Naive thymus-derived CD4-positive, alpha-beta T cell (primary cell): Measurements from ENCODE around the gene FRAS1. TPM values are rescaled to one million over a fixed set of nuclear protein-coding genes. Genes with fewer than 3 reads are reported as not detected.

Experiments
- ATAC-seq: fragments of 150-1000 bp; cut with Tn5 transposase; 2 replicates; pipeline ENCODE4 v1.10.0; 2021; ENCODE audit warnings: mild to moderate bottlenecking, moderate library complexity
- CTCF ChIA-PET: fragments of 350-600 bp; sonication (Branson Sonifier 250); formaldehyde crosslinking; loops from one replicate; lab custom pipeline; 2021; ENCODE audit warnings: antibody characterized with exemption; lab: Charles Lee
- POLR2A ChIA-PET: fragments of 350-600 bp; sonication (Branson Sonifier 250); formaldehyde crosslinking; loops from one replicate; lab custom pipeline; 2021; ENCODE audit warnings: antibody characterized with exemption, inconsistent platforms; lab: Charles Lee
- DNase-seq, 9 donors: peaks; one replicate each; pipeline versions ENCODE4 v3.0.0 to v3.0.0-alpha.2; 2020 to 2022; ENCODE audit warnings: mixed read lengths in 1 of 9
- H3K27ac ChIP-seq: one replicate; pipeline ENCODE4 v1.7.0; 2013; ENCODE audit warnings: mild to moderate bottlenecking, low read depth, low read length, moderate library complexity
- H3K27me3 ChIP-seq, 2 donors: one replicate each; pipeline ENCODE4 v1.7.0; 2013; ENCODE audit warnings: low read length in 2 of 2, mild to moderate bottlenecking in 2 of 2, moderate library complexity in 2 of 2; ENCODE audit not compliant: control insufficient read depth in 2 of 2, insufficient read depth in 2 of 2
- H3K36me3 ChIP-seq, 3 experiments: 1 replicate in 2 of 3; 2 replicates in 1 of 3; pipeline ENCODE4 v1.7.0; 2013; ENCODE audit warnings: low read length in 3 of 3, mild to moderate bottlenecking in 3 of 3, moderate library complexity in 1 of 3; ENCODE audit not compliant: insufficient read depth in 3 of 3, control insufficient read depth in 2 of 3
- H3K4me1 ChIP-seq, 2 donors: one replicate each; pipeline ENCODE4 v1.7.0; 2013; ENCODE audit warnings: low read length in 2 of 2, mild to moderate bottlenecking in 2 of 2, moderate library complexity in 1 of 2; ENCODE audit not compliant: control insufficient read depth in 2 of 2, insufficient read depth in 2 of 2
- H3K4me3 ChIP-seq: 2 replicates; pipeline ENCODE4 v1.7.0; 2013; ENCODE audit warnings: mild to moderate bottlenecking, low read length
- H3K9me3 ChIP-seq, 3 experiments: 1 replicate in 2 of 3; 2 replicates in 1 of 3; pipeline ENCODE4 v1.7.0; 2013; ENCODE audit warnings: low read length in 3 of 3; ENCODE audit not compliant: control insufficient read depth in 2 of 3
- H3K27ac Mint-ChIP-seq, 9 donors: one replicate each; pipeline ENCODE4 v1.8.0; 2020 to 2022; ENCODE audit warnings: mixed read lengths in 9 of 9, mild to moderate bottlenecking in 8 of 9, moderate library complexity in 5 of 9, inconsistent platforms in 2 of 9
- H3K27me3 Mint-ChIP-seq, 5 donors: one replicate each; pipeline ENCODE4 v1.8.0; 2021 to 2022; ENCODE audit warnings: mixed read lengths in 5 of 5, mild to moderate bottlenecking in 1 of 5
- H3K36me3 Mint-ChIP-seq, 5 donors: one replicate each; pipeline ENCODE4 v1.8.0; 2020 to 2022; ENCODE audit warnings: mixed read lengths in 5 of 5, mild to moderate bottlenecking in 3 of 5, inconsistent platforms in 1 of 5
- H3K4me1 Mint-ChIP-seq, 7 donors: one replicate each; pipeline ENCODE4 v1.8.0; 2020 to 2022; ENCODE audit warnings: mixed read lengths in 7 of 7, mild to moderate bottlenecking in 3 of 7, inconsistent platforms in 1 of 7
- H3K4me3 Mint-ChIP-seq, 10 donors: one replicate each; pipeline ENCODE4 v1.8.0; 2020 to 2022; ENCODE audit warnings: mild to moderate bottlenecking in 10 of 10, mixed read lengths in 10 of 10, moderate library complexity in 6 of 10, inconsistent platforms in 2 of 10
- H3K9me3 Mint-ChIP-seq, 11 donors: one replicate each; pipeline ENCODE4 v1.8.0; 2020 to 2022; ENCODE audit warnings: mixed read lengths in 11 of 11, mild to moderate bottlenecking in 4 of 11, inconsistent platforms in 1 of 11, moderate library complexity in 1 of 11
- intact Hi-C, 2 donors: fragments of 100-400 bp; cut with micrococcal nuclease; formaldehyde crosslinking; loops; one replicate each; pipeline ENCODE4 v1.15.1; 2023
- polyA plus RNA-seq, 2 donors: library from polyadenylated mRNA; unstranded; fragments of 300-500 nt; fragmentation: Illumina TruSeq; gene quantifications; one replicate each; pipeline ENCODE4 v1.2.3, GENCODE V29; 2021
- total RNA-seq, 6 experiments: library from RNA in 5 of 6; stranded (reverse) in 5 of 6; gene quantifications; 1 replicate in 5 of 6; 2 replicates in 1 of 6; pipeline ENCODE4 v1.2.3 and lab custom pipeline; 2021 to 2026

The FRAS1 gene
- total and polyA plus RNA-seq, 7 experiments from 2014 or later: 0.02 TPM; not detected in 6

DNA sequence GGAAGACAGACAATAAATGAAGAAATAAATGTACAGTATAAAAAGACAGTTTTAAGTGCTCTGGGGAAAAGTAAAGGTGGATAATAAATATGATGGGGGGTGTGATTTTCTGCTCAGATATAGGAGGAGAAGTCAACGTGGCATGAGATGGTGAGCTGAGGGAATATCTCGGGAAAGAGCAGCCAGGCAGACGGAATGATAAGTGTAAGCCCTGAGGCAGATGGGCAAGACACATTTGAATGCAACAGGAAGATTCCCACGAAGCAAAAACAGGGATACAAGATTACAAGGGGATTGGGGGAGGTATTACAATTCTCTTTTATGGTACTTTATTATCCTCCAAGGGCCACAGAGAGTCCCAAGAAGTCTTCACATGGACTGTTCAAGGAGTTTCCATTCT lies 505.6 kb downstream of the FRAS1 start:
- Histone ChIP-seq H3K4me1 (no peaks in the 10 kb centered on the region), H3K4me3 (no peak overlapping the region), H3K9me3 (no peaks in the 10 kb centered on the region), H3K27me3 (no peaks in the 10 kb centered on the region), H3K36me3 (no peaks in the 10 kb centered on the region), H3K27ac (no peak overlapping the region)
- no peaks in the 10 kb centered on the region for H3K9me3 Mint-ChIP-seq
- peaks cover 7 to 25% (median 9%) of the 10 kb centered on the region in 5 donors for H3K27me3 Mint-ChIP-seq
- ATAC-seq (no peak), DNase-seq (no peak)
- ChIA-PET POLR2A (no interaction called here), CTCF (no interaction called here)
- H3K4me1 Mint-ChIP-seq: peaks cover 0 to 8% (median 0%) of the 10 kb centered on the region in 7 donors
- H3K27ac Mint-ChIP-seq: no peak overlapping the region
- intact Hi-C loops: loop anchor here in 1 of 2 donors (5.0 kb wide), 1 partner anchor 45 kb away; no protein-coding TSS in a partner anchor
- no peak overlapping the region for H3K4me3 Mint-ChIP-seq
- H3K36me3 Mint-ChIP-seq: no peaks in the 10 kb centered on the region

DNA sequence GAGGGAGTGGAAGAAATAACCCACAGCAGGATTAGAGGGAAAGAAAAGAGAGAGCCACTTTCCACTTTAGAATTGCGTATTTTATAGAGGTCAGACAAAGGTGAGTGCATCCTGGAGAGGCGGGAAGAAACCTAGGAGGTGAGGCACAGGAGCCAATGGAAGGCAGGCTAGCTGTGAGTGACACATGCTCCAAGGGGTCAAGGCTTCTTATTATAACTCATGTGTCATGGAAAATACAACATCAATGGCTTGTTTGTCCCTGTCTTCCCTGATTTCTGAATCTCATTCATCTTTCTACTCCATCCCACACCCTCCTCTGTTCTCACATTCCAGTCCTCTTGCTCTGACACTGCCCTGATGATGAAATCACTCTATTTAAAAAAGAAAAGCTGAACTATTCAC lies 508.8 kb downstream of the FRAS1 start:
- Histone ChIP-seq H3K27me3 (no peaks in the 10 kb centered on the region), H3K36me3 (no peaks in the 10 kb centered on the region), H3K4me3 (no peak overlapping the region), H3K9me3 (no peaks in the 10 kb centered on the region), H3K4me1 (no peaks in the 10 kb centered on the region), H3K27ac (no peak overlapping the region)
- intact Hi-C loops: no loop called here
- Mint-ChIP-seq H3K9me3 (no peaks in the 10 kb centered on the region), H3K4me3 (no peak overlapping the region), H3K36me3 (no peaks in the 10 kb centered on the region), H3K27me3 (peaks cover 7 to 25% (median 9%) of the 10 kb centered on the region in 5 donors), H3K27ac (no peak overlapping the region), H3K4me1 (peaks cover 0 to 13% (median 0%) of the 10 kb centered on the region in 7 donors)
- ATAC-seq: no peak
- no peak for DNase-seq
- ChIA-PET CTCF (no interaction called here), POLR2A (no interaction called here)

- Mint-ChIP-seq H3K9me3 (no peaks in the 10 kb centered on the region), H3K27ac (no peak overlapping the region), H3K36me3 (no peaks in the 10 kb centered on the region), H3K4me3 (no peak overlapping the region), H3K4me1 (peaks cover 0 to 13% (median 0%) of the 10 kb centered on the region in 7 donors), H3K27me3 (peaks cover 5 to 27% (median 12%) of the 10 kb centered on the region in 5 donors)
- Histone ChIP-seq H3K4me3 (no peak overlapping the region), H3K36me3 (no peaks in the 10 kb centered on the region), H3K27ac (no peak overlapping the region), H3K4me1 (no peaks in the 10 kb centered on the region), H3K9me3 (no peaks in the 10 kb centered on the region), H3K27me3 (no peaks in the 10 kb centered on the region)
- ChIA-PET CTCF (no interaction called here), POLR2A (no interaction called here)
- intact Hi-C loops: no loop called here
- no peak for DNase-seq
- ATAC-seq: no peak
These were observed 509.8 kb downstream of the FRAS1 start for GRCh38 chr4:78566834-78567499.

GRCh38 chr4:78567500-78568060 lies 510.5 kb downstream of the FRAS1 start:
- Histone ChIP-seq H3K27ac (no peak overlapping the region), H3K36me3 (no peaks in the 10 kb centered on the region), H3K9me3 (no peaks in the 10 kb centered on the region), H3K4me3 (no peak overlapping the region), H3K4me1 (no peaks in the 10 kb centered on the region), H3K27me3 (no peaks in the 10 kb centered on the region)
- POLR2A ChIA-PET: no interaction called here
- DNase-seq (no peak), ATAC-seq (no peak)
- H3K27ac Mint-ChIP-seq: no peak overlapping the region
- peaks cover 2 to 24% (median 15%) of the 10 kb centered on the region in 5 donors for H3K27me3 Mint-ChIP-seq
- peaks cover 0 to 13% (median 0%) of the 10 kb centered on the region in 7 donors for H3K4me1 Mint-ChIP-seq
- H3K9me3 Mint-ChIP-seq: no peaks in the 10 kb centered on the region
- intact Hi-C loops: no loop called here
- H3K4me3 Mint-ChIP-seq: no peak overlapping the region
- H3K36me3 Mint-ChIP-seq: no peaks in the 10 kb centered on the region
- CTCF ChIA-PET: no interaction called here

GRCh38 chr4:78568640-78569305 lies 511.6 kb downstream of the FRAS1 start:
- H3K27me3 ChIP-seq: no peaks in the 10 kb centered on the region
- no peaks in the 10 kb centered on the region for H3K9me3 ChIP-seq
- no peaks in the 10 kb centered on the region for H3K9me3 Mint-ChIP-seq
- no peak overlapping the region for H3K27ac Mint-ChIP-seq
- ChIA-PET POLR2A (interaction anchor here (0.6 kb wide), 1 partner anchor 19 kb away, joined by 5 read pairs; no protein-coding TSS in a partner anchor), CTCF (interaction anchor here (0.7 kb wide), 1 partner anchor 333 kb away, joined by 3 read pairs; no protein-coding TSS in a partner anchor)
- ATAC-seq: no peak
- no peak for DNase-seq
- no peak overlapping the region for H3K4me3 Mint-ChIP-seq
- no peak overlapping the region for H3K27ac ChIP-seq
- H3K36me3 ChIP-seq: no peaks in the 10 kb centered on the region
- H3K27me3 Mint-ChIP-seq: peaks cover 0 to 19% (median 12%) of the 10 kb centered on the region in 5 donors
- peaks cover 0 to 13% (median 0%) of the 10 kb centered on the region in 7 donors for H3K4me1 Mint-ChIP-seq
- no peak overlapping the region for H3K4me3 ChIP-seq
- intact Hi-C loops: no loop called here
- H3K36me3 Mint-ChIP-seq: no peaks in the 10 kb centered on the region
- H3K4me1 ChIP-seq: no peaks in the 10 kb centered on the region

DNA sequence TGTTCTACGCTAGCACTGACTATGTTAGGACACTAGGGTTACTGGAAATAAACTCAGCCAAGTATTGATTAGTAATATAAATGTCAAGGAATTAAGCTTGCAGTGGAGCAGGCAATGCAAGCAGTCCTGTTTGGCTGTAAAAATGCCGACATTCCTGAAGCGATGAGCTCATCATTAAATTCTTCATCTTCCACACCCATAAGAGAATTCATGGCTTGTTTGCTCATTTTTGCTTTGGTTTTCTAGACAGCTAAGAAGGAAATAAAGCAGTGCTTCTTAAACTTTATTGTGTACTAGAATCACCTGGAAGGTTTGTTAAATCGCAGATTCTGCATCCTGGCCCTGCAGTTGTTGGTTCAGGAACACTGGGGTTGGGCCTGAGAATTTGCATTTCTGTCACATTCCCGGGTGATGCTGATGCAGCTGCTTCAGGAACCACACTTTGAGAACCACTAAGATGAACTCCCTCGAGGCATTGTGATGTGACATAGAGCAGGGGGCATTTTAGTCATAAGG lies 512.2 kb downstream of the FRAS1 start:
- H3K27ac Mint-ChIP-seq: no peak overlapping the region
- ChIA-PET CTCF (interaction anchor here (0.7 kb wide), 1 partner anchor 334 kb away, joined by 3 read pairs; no protein-coding TSS in a partner anchor), POLR2A (interaction anchor here (0.6 kb wide), 1 partner anchor 19 kb away, joined by 5 read pairs; no protein-coding TSS in a partner anchor)
- H3K27ac ChIP-seq: no peak overlapping the region
- H3K36me3 Mint-ChIP-seq: peaks cover 0 to under 1% (median 0%) of the 10 kb centered on the region in 5 donors
- H3K9me3 Mint-ChIP-seq: no peaks in the 10 kb centered on the region
- ATAC-seq: no peak
- no peaks in the 10 kb centered on the region for H3K27me3 ChIP-seq
- H3K4me1 Mint-ChIP-seq: peaks cover 0 to 11% (median 0%) of the 10 kb centered on the region in 7 donors
- no peaks in the 10 kb centered on the region for H3K36me3 ChIP-seq
- intact Hi-C loops: no loop called here
- DNase-seq: no peak
- peaks cover 0 to 19% (median 12%) of the 10 kb centered on the region in 5 donors for H3K27me3 Mint-ChIP-seq
- no peak overlapping the region for H3K4me3 ChIP-seq
- H3K4me1 ChIP-seq: no peaks in the 10 kb centered on the region
- H3K4me3 Mint-ChIP-seq: no peak overlapping the region
- no peaks in the 10 kb centered on the region for H3K9me3 ChIP-seq
